Endothelial cell of hepatic sinusoid (primary cell): ENCODE data around the gene TNP2.
"Not testable (repeated sequence)": the region's sequence is repeated elsewhere in the genome, so short reads cannot be mapped to it uniquely, and the experiment has no call there.

Source experiments
- in situ Hi-C: cut with HindIII; loops from 2 replicates; pipeline ENCODE4 v1.10.0; 2017; ENCODE audit warnings: low sequenced_read_pairs

Gene TNP2

DNA sequence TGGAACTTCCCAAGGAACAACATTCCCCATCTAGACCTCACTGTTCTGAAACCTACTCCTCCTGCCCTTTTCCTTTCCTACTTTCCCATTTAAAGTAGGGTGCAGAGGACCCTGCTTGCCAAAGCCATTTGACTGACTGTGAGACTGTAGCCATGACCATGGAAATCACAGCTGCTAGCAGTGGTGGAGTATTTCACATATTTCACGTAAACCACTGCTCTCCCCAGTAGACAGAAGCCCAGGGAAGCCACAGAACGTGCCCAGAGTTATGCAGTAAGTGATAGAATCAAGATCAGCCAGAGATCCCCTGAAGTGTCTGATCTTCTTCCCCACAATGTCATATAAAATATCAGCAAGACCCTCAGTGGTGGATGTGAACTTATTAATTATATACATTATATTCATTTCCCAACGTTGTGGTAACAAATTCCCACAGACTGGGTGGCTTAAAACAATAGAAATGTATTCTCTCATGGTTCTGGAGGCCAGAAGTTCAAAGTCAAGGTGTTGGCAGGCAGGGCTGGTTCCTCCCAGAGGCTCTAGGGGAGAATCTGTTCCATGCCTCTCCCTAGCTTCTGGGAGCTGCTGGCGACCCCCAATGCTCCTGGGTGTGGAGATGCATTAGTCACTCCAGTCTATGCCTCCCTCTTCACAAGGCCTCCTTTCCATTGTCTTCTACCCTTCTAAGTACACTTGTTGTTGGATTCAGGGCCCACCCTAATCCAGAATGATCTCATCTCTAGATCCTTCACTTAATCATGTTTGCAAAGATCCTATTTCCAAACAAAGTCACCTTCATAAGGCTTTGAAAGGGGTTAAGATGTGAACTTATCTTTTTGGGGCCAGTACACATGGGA lies 32.7 kb upstream of the TNP2 start:
- in situ Hi-C loops, result no loop called here

DNA sequence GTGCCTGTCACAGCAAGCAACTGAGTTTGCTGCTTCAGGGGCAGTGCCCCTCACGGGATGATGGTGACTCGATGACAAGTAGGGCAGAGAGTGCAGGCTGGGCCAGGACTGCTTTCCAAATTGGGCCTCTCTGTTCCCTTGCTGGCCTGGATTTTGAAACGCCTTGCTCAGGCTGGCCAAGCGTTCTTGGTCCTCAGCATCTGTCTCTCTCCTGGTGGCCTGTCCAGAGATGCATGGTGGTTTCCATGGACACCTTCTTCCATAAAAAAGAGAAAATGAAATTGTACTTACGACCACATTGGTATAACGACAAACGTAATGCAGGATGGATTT lies 31.4 kb upstream of the TNP2 start:
- in situ Hi-C loops, result no loop called here

DNA sequence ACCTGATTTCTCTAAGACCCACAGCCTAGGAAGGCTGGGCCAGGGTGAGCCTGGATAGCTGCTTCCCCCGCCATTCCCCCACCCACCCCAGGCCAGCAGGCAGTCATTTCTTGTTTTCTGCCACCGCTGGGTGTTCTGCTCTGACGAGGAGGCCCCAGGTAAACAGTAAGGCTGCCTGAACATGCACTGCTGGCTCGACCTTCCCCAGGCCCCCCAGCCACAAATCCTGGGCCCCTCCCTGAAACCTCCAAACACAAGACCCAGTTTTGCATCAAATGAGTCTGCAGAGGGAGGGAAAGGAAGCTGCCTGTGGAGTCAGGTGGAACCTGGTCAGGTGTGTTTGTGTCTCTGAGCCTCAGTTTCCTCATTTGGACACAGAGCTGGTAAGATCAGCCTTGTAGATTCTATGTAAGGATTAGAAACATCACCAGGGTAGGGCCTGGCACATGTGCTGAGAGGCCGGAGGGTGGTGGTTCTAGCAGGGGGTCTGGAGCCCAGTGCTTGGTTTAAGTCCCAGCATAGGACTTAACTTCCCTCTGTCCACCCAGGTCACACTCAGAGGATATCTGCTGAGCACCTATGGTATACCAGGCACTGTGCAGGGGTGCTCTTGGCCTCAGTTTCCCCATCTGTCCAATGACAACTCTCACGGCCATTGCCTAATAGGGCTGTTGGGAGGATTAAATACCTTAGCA lies 30.9 kb upstream of the TNP2 start:
- in situ Hi-C loops, result no loop called here

DNA sequence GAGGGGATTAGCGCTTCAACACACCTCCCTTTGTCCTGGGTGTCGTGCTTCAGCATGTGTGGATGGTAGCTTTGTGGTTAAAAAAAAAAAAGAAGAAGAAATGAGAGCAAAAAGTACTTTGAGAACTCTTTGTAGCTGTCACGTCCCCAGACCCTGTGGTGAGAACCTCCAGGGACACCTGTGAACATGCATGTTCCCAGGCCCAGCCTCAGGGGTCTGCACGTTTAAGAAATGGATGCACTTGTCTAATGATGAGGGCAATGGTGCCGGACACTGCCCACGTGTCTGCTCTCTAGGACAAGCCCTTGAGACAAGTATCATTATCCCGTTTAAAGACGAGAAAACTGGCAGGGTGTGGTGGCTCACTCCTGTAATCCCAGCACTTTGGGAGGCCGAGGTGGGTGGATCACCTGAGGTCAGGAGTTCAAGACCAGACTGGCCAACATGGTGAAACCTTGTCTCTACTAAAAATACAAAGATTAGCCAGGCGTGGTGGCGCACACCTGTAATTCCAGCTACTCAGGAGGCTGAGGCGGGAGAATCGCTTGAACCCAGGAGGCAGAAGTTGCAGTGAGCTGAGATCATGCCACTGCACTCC lies 29.9 kb upstream of the TNP2 start:
- in situ Hi-C loops, result not testable (repeated sequence)

DNA sequence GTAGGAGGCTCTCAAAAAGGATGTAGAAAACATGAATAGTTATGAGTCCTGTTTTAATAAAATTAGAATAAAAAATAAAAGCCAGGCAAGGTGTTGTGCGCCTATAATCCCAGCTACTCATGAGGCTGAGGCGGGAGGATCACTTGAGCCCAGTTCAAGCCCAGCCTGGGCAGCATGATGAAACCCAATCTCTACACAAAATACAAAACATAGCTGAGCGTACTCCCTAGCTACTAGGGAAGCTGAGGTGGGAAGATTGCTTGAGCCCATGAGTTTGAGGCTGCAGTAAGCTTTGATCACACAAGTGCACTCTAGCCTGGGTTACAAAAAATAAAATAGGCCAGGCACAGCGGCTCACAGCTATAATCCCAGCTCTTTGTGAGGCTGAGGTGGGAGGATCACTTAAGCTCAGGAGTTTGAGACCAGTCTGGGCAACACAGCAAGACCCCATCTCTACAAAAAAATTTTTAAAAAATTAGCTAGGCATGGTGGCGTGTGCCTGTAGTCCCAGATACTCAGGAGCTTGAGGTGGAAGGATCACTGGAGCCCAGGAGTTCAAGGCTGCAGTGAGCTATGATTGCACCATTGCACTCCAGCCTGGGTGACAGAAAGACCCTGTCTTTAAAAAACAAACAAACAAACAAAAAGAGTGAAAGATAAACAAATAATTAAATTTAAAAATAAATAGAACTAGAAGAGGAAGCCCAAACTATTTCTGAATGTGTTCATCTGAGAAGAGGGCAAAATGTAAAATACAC lies 29.2 kb upstream of the TNP2 start:
- in situ Hi-C loops, result no loop called here

DNA sequence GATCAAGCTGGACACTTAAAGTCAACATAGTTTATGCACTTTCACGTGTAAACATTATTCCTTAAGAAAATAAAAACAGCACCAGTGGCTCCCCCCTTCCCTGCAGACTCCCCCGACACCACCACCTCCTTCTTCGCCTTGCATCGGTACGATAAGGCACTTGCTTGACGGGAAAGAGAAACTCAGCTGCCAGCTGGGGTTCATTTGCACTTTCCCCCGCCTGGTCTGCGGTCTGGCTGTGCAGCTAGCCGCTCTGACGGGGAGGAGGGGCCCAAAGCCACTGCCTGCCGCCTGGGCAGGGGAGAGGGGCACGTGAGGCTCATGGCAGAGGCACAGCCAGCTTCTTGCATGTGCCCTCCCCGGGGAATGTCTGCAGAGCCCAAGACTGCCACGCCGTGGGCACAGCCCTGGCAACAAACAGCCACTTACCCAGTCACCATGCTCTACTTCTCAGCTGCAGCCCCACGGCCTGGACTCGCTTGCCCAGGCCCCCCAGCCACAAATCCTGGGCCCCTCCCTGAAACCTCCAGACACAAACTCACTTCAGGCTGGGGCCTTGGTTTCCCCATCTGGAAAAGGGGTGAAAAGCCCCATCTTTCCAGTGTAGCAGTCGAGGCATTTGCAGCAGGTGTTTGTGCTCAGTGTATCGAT lies 28.5 kb upstream of the TNP2 start:
- in situ Hi-C loops, result no loop called here

DNA sequence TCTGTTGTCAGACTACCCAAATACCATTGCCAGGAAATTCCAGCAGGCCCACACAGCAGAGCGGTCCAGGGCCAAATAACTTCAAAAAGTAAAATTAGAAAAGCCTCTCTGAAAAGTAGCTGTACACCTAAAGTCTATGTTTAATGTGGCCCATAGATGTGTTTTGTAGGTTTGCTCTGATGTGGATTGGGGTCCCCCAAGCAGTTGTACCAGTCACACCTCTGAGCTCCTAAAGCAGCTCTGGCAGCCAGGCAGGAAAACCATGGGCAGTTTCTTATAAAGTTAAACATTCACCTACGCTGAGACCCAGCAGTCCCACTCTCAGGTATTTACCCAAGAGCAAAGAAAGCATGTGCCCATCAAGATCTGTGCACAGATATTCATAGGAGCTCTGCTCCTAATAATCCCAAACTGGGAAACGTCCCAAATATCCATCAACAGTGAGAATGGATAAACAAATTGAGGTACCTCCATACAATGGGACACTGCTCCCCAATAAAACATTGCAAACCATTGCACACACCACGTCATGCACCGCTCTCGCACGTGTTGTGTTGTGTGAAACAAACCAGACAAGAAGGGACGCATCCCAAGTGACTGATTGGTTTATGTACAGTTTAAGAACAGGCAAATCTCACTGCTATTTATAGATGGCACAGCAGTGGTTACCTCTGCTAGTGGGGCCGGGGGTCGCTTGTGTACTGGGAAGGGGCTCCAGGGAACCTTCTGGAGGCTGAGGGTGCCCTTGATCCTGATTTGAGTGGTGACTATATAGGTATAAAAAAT lies 27.8 kb upstream of the TNP2 start:
- in situ Hi-C loops, result no loop called here

DNA sequence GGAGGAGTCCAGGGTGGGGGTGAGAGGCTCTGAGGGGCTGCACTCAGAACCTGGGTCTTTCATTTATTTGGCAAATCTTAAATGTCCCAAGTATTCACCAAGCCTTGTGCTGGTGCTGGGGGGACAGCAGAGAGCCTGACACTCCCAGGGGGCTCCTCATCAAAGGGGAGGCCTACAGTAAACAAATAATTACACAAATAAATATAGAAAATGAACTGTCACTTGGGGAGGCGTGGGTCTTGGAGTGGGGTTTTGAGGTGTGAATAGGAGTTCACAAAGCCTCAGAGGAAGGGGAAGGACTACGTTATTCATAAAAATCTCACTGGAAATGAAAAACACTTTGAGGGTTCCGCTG lies 27.2 kb upstream of the TNP2 start:
- in situ Hi-C loops, result no loop called here

DNA sequence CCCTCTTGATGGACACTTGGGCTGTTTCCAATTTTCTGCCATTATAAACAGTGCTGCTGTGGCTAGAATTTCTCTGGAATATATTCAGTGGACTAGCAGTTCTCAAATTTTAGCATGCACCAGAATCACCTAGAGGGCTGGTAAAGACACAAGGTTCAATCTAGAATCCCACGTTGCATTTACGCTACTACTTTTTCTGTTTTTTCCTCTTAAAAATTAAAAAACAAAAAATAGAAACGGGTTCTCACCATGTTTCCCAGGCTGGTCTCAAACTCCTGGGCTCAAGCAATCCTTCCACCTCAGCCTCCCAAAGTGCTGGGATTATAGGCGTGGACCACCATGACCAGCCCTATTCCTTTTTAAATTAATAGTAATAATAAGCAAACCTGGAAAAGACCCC lies 26.5 kb upstream of the TNP2 start:
- in situ Hi-C loops, result no loop called here

DNA sequence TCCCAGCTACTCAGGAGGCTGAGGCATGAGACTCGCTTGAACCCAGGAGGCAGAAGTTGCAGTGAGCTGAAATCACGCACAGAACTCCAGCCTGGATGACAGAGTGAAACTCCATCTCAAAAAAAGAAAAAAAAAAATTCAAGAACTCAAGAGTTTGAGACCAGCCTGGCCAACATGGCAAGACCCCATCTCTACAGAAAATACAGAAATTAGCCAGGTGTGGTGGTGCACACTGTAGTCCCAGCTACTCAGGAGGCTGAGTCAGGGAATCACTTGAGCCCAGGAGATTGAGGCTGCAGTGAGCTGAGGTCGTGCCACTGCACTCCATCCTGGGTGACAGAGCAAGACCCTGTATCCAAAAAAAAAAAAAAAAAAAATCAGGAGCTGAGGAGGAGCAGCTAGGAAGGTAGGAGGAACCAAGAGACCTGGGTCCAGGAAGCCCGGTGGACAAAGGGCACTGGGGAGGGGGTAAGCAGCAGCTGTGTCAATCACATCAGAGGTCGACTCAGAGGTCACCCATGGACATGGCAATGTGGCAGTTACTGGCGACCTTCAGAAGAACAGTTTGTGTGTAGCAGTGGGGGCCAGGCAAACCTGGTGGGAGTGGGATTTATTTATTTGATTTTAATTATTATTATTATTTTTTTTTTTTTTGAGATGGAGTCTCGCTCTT lies 23.1 kb upstream of the TNP2 start:
- in situ Hi-C loops, result no loop called here

DNA sequence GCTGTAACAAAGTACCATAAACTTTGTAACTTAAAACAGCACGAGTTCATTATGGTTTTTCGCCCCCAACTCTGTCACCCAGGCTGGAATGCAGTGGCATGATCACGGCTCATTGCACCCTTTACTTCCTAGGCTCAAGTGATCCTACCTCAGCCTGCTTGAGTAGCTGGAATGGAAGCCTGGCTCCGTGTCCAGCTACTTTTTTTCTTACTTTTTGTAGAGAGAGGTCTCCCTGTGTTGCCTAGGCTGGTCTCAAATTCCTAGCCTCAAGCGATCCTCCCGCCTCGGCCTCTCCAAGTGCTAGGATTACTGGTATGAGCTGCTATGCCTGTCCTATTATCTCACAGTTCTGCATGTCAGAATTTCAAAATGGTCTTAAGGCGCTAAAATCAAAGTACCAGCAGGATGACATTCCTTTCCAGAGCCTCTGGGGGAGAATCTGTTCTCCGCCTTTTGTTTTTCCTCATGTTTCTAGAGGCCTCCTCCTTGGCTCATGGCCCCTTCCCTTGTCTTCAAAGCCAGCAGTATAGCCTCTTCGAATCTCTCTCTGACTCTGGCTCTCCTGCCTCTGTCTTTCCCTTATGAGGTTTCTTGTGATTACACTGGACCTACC lies 22.1 kb upstream of the TNP2 start:
- in situ Hi-C loops, result no loop called here

DNA sequence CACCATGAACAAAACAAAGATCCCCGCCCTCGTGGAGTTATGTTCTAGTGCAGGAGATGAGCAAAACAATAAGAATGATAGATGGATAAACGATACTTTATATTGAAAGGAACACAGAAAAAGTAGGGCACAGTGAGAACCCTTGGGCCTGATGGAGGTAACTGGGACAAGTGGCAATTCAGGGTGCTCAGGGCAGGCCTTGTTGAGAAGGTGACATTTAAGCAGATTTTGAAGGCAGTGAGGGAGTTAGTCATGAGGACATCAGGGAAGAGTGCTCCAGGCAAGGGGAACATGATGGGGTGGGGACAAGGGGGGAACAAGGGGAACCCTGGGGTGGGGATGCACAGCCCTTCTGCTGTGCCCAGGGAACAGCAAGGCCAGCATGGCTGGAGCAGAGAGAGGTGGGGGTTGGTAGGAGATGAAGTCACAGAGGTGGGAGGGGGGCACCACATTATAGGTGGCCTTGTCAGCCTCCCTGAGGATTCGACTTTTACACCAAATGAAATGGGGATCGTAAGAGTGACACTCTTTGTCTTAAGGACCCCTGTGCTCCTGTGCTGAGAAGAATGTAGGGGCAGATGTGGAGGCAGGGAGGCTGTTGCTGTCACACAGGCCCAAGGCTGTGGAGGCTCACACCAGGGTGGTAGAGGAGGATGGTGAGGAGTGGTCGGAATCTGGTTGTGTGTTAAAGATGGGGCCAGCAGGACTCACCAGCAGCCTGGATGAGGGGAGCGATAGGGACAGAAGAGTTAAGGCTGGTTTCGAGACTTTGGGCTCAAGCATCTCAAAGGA lies 21.2 kb upstream of the TNP2 start:
- in situ Hi-C loops, result no loop called here

DNA sequence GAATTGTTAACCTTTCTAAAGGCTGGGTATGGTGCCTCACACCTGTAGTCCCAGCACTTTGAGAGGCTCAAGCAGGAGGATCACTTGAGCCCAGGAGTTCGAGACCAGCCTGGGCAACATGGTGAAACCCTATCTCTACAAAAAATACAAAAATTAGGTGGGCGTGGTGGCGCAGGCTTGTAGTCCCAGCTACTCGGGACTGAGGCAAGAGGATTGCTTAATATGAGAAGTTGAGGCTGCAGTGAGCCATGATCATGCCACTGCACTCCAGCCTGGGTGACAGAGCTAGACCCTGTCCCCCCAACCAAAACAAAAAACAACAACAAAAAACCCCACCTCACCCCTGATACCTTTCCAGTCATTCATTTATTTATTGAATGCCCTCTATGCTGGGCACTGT lies 20.6 kb upstream of the TNP2 start:
- in situ Hi-C loops, result not testable (repeated sequence)

DNA sequence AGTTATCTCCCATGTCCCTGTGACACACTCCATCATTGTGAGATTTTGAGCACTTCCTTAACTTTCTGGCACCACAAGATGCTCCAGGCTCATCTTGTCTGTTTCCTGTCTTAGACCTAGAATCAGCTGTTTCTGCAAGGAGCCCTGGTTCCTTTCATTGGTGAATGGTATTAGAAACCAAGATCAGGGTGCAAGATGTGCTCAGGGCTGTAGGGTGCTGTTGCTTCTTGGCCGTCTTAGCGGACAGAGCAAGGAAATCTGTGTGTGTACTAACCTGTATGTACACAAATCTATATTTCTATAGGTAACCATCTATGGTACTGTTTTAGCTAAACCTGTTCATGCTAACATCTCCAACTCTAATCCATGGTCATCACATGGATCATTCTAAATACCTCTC lies 20.1 kb upstream of the TNP2 start:
- in situ Hi-C loops, result no loop called here

DNA sequence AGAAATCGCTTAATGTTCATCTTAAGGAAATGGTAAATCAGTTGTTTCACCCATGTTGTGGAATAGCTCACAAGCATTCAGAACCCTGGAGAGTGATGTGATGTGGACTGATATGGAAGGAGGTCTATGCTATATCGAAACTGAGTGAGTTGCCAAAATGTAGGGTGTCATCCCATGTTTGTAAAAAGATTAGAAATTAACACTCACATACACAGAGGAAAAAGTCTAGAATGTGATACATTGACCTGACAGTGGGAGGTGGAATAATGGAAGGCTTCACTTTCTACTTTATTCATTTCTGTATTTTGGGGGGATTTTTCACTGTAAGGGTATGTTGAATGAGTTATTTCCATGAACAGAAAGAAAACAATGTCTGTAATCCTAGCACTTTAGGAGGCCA lies 16.7 kb upstream of the TNP2 start:
- in situ Hi-C loops, result no loop called here

DNA sequence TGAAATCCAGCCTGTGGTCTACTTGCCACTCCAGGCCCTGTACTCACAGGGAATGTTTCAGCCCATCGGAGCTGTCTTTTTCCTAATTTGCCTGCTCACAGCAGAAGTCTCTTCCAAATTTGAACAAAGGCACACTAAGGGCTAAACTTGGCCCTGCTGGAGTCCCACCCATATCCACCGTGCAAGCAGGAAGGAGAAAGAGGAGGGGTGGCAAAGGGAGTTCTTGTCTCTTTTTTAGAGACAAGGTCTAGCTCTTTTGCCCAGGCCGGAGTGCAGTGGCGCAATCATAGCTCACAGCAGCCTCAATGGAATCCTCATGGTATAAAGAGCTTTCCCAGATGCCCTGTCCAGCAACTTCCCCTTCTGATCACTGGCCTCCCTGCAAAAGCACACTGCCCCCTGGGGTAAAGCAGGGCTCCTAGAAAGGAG lies 14.7 kb upstream of the TNP2 start:
- in situ Hi-C loops, result no loop called here

DNA sequence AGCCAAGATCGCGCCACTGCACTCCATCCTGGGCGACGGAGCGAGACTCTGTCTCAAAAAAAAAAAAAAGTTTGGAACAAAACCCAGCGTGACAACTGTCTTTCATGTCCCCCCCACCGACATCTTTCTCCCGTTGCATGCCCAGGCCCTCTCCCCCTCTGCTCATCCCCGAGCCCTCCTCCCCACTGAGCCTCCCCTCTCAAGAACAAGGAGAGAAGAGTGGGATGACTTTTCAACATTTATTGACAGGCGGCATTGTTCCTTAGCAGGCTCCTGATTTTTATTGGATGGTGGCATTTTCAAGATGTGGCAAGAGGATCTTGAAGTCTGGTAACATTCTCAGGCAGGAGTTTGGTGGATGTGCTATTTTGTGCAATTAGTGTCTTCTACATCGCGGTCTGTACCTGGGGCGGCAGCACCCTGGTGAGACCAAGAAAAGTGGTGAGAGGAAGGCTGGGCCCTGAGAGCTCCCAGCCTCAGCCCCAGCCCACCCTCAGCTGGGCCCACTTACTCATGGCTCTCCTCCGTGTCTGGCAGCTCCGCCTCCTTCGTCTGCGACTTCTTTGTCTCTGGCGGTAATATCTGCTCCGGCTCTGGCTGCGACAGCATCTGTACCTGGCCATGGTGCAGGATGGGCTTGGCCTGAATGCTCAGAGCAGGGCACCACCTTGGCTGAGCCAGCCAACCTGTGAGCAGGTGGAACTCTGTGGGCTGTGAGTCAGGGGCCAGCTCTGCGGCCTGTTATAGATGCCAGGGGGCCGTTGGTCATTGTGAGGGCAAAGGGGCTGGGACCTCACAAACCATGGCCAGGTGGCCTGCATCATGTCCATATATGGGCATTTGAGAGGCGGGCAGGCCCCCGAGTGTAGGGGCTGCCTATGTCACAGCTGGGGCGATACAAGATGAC lies 11.7 kb upstream of the TNP2 start, which contains the start of gene PRM1:
Gene PRM1, minus strand, starts transcription at position 715 of the 907 bp plus-strand sequence. Its CDS starts 92 bp downstream, at position 623.
- in situ Hi-C loops, result no loop called here
